Measurements from ENCODE around the gene TGFBI. TPM values are rescaled to one million over a fixed set of nuclear protein-coding genes. Genes with fewer than 3 reads are reported as not detected.

Gene TGFBI
- total RNA-seq, 2 experiments from 2014 or later: not detected

Other genes with a start within 250 kb of the TGFBI start
- gene SLC25A48, start 194.3 kb upstream of the TGFBI start, total RNA-seq: not detected
- not detected for gene IL9, start 133.1 kb upstream of the TGFBI start, total RNA-seq
- gene LECT2, start 74.0 kb upstream of the TGFBI start, total RNA-seq: not detected
- 10 to 100 TPM; 10.1 to 10.4 TPM for gene SMAD5, start 103.9 kb downstream of the TGFBI start, total RNA-seq
- not detected for gene SMIM32, start 164.2 kb downstream of the TGFBI start, total RNA-seq